H9 (cell line): ENCODE measurements around the gene PEX14. TPM values are rescaled to one million over a fixed set of nuclear protein-coding genes. Genes with fewer than 3 reads are reported as not detected.

Experiments
- DNase-seq: peaks from one replicate; pipeline ENCODE4 v3.0.0-alpha.2; 2017
- H2AFZ ChIP-seq: one replicate; pipeline ENCODE4 v1.6.1; 2013; ENCODE audit warnings: mild to moderate bottlenecking, low read length, control low read depth, moderate library complexity
- H2AK5ac ChIP-seq: 2 replicates; pipeline ENCODE4 v1.6.1; 2013; ENCODE audit warnings: low read length, control low read depth, mixed read lengths; ENCODE audit not compliant: insufficient read length
- H2BK120ac ChIP-seq: one replicate; pipeline ENCODE4 v1.6.1; 2013; ENCODE audit warnings: low read depth, mild to moderate bottlenecking, low read length, control low read depth, inconsistent platforms; ENCODE audit not compliant: poor library complexity, severe bottlenecking
- H2BK12ac ChIP-seq: 2 replicates; pipeline ENCODE4 v1.6.1; 2013; ENCODE audit warnings: low read length, control low read depth, mixed read lengths, low read depth; ENCODE audit not compliant: insufficient read length
- H2BK15ac ChIP-seq: 2 replicates; pipeline ENCODE4 v1.6.1; 2013; ENCODE audit warnings: low read depth, low read length, control low read depth
- H2BK20ac ChIP-seq: one replicate; pipeline ENCODE4 v1.6.1; 2013; ENCODE audit warnings: low read depth, mild to moderate bottlenecking, low read length, control low read depth, inconsistent platforms; ENCODE audit not compliant: poor library complexity, severe bottlenecking
- H2BK5ac ChIP-seq: 2 replicates; pipeline ENCODE4 v1.6.1; 2013; ENCODE audit warnings: low read length, control low read depth, mixed read lengths; ENCODE audit not compliant: insufficient read length
- H3K14ac ChIP-seq: 2 replicates; pipeline ENCODE4 v1.6.1; 2013; ENCODE audit warnings: low read length, control low read depth; ENCODE audit not compliant: insufficient read depth
- H3K18ac ChIP-seq: 2 replicates; pipeline ENCODE4 v1.6.1; 2013; ENCODE audit warnings: low read depth, mild to moderate bottlenecking, mixed read lengths, low read length, control low read depth; ENCODE audit not compliant: insufficient read length
- H3K23ac ChIP-seq: 2 replicates; pipeline ENCODE4 v1.6.1; 2013; ENCODE audit warnings: low read length, control low read depth, mixed read lengths, low read depth; ENCODE audit not compliant: insufficient read length
- H3K23me2 ChIP-seq: 2 replicates; pipeline ENCODE4 v1.6.1; 2013; ENCODE audit warnings: low read depth, mild to moderate bottlenecking, mixed read lengths, low read length, control low read depth; ENCODE audit not compliant: insufficient read length, poor library complexity, severe bottlenecking
- H3K27ac ChIP-seq: 2 replicates; pipeline ENCODE4 v1.5.1; 2013; ENCODE audit warnings: low read length, control low read depth, mixed read lengths, low read depth; ENCODE audit not compliant: insufficient read length
- H3K27me3 ChIP-seq: 2 replicates; pipeline ENCODE4 v1.6.1; 2013; ENCODE audit warnings: low read length, control low read depth, inconsistent platforms; ENCODE audit not compliant: insufficient read depth
- H3K4ac ChIP-seq: 2 replicates; pipeline ENCODE4 v1.6.1; 2013; ENCODE audit warnings: low read depth, mild to moderate bottlenecking, control low read depth, inconsistent platforms, low read length, moderate library complexity
- H3K4me1 ChIP-seq: 2 replicates; pipeline ENCODE4 v1.6.1; 2013; ENCODE audit warnings: low read length, control low read depth, inconsistent platforms; ENCODE audit not compliant: insufficient read depth
- H3K4me2 ChIP-seq: 2 replicates; pipeline ENCODE4 v1.6.1; 2013; ENCODE audit warnings: low read length, control low read depth, mixed read lengths; ENCODE audit not compliant: insufficient read length, insufficient read depth
- H3K56ac ChIP-seq: 2 replicates; pipeline ENCODE4 v1.6.1; 2013; ENCODE audit warnings: low read depth, mild to moderate bottlenecking, mixed read lengths, low read length, control low read depth; ENCODE audit not compliant: insufficient read length
- H3K79me1 ChIP-seq: 2 replicates; pipeline ENCODE4 v1.6.1; 2013; ENCODE audit warnings: low read depth, mild to moderate bottlenecking, moderate library complexity, low read length, control low read depth, inconsistent platforms; ENCODE audit not compliant: insufficient read depth, poor library complexity, severe bottlenecking
- H3K79me2 ChIP-seq: 2 replicates; pipeline ENCODE4 v1.6.1; 2013; ENCODE audit warnings: low read length, control low read depth, inconsistent platforms; ENCODE audit not compliant: insufficient read depth
- H3K9ac ChIP-seq: 2 replicates; pipeline ENCODE4 v1.6.1; 2013; ENCODE audit warnings: low read length, control low read depth, mixed read lengths; ENCODE audit not compliant: insufficient read length; ENCODE audit errors: extremely low read depth
- H3K9me3 ChIP-seq: one replicate; pipeline ENCODE4 v1.6.1; 2013; ENCODE audit warnings: low read depth, low read length, inconsistent platforms; ENCODE audit not compliant: control insufficient read depth
- H3T11ph ChIP-seq: one replicate; pipeline ENCODE4 v1.6.1; 2013; ENCODE audit warnings: mild to moderate bottlenecking, low read length, control low read depth, inconsistent platforms
- H4K20me1 ChIP-seq: one replicate; pipeline ENCODE4 v1.6.1; 2013; ENCODE audit not compliant: control insufficient read depth, insufficient read length, insufficient read depth
- H4K5ac ChIP-seq: 2 replicates; pipeline ENCODE4 v1.6.1; 2013; ENCODE audit warnings: low read depth, mild to moderate bottlenecking, mixed read lengths, low read length, control low read depth; ENCODE audit not compliant: insufficient read length
- H4K8ac ChIP-seq: replicated peaks from 2 replicates; pipeline ENCODE4 v1.6.1; 2013; ENCODE audit warnings: low read length, control low read depth, mixed read lengths, low read depth; ENCODE audit not compliant: insufficient read length
- H4K91ac ChIP-seq: 2 replicates; pipeline ENCODE4 v1.6.1; 2013; ENCODE audit warnings: low read depth, mild to moderate bottlenecking, moderate library complexity, mixed read lengths, low read length, control low read depth; ENCODE audit not compliant: insufficient read length
- H3K27ac Mint-ChIP-seq, 3 experiments: 2 replicates in 2 of 3; 3 replicates in 1 of 3; pipeline ENCODE4 v1.8.0; 2020 to 2021; ENCODE audit warnings: mixed read lengths in 3 of 3, mild to moderate bottlenecking in 1 of 3, moderate library complexity in 1 of 3
- H3K27me3 Mint-ChIP-seq: 2 replicates; pipeline ENCODE4 v1.8.0; 2021; ENCODE audit warnings: low read depth, mild to moderate bottlenecking, moderate library complexity, mixed read lengths
- H3K36me3 Mint-ChIP-seq, 3 experiments: 2 replicates in 2 of 3; 3 replicates in 1 of 3; pipeline ENCODE4 v1.8.0; 2020 to 2021; ENCODE audit warnings: low read depth in 3 of 3, mixed read lengths in 3 of 3; ENCODE audit not compliant: insufficient read depth in 1 of 3
- H3K4me1 Mint-ChIP-seq, 2 experiments: 2 replicates each; pipeline ENCODE4 v1.8.0; 2020; ENCODE audit warnings: mixed read lengths in 2 of 2
- H3K4me3 Mint-ChIP-seq, 2 experiments: 2 replicates in 1 of 2; 3 replicates in 1 of 2; pipeline ENCODE4 v1.8.0; 2020 to 2021; ENCODE audit warnings: mild to moderate bottlenecking in 2 of 2, mixed read lengths in 2 of 2, moderate library complexity in 1 of 2
- H3K9me3 Mint-ChIP-seq, 2 experiments: 2 replicates in 1 of 2; 3 replicates in 1 of 2; pipeline ENCODE4 v1.8.0; 2020; ENCODE audit warnings: mild to moderate bottlenecking in 2 of 2, mixed read lengths in 2 of 2, moderate library complexity in 1 of 2
- WGBS: extraction: QIAGEN DNeasy Blood & Tissue Kit; methylation state at CpG from one replicate; pipeline ENCODE4 v1.1.7; 2013; ENCODE audit warnings: missing lambda C conversion rate, low lambda C conversion rate, mixed read lengths; ENCODE audit not compliant: insufficient read length; ENCODE audit errors: extremely low coverage; 5-methylcytosine and 5-hydroxymethylcytosine counted together
- total RNA-seq: library from RNA; stranded (reverse); gene quantifications from 2 replicates; pipeline ENCODE4 v1.2.1, GENCODE V29; 2021
- TF ChIP-seq, protein P1 (sequence below): fragments of 200-600 bp; sonication (generic); conservative IDR thresholded peaks from 3 replicates; pipeline ENCODE4 v1.8.0; 2021; ENCODE audit warnings: antibody characterized with exemption, mild to moderate bottlenecking

The PEX14 gene
- total RNA-seq, 1 experiment from 2014 or later, result 23.9 TPM

DNA sequence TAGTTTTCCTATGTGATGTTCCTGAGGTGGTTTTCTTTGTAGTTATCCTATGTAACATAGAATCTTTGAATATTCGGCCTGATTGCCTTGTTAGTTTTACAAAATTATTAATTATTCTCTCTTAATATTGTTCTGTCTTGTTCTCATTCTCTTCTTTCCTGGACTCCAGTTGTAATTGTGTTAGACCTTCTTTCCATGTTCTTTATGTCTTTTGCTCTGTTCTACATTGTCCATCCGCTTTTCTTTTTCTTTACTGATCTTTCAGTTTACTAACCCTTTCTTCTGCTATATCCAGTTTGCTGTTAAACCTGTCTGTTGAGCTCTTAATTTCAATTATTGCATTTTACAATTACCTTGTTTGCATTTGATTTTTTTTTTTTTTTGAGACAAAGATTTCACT is 89.3 kb downstream of the PEX14 start:
- Histone ChIP-seq H3K4me1 (no peaks in the 10 kb centered on the region; the same call in 1 of the 2 replicates), H3K4ac (no peak overlapping the region), H3K9ac (no peak overlapping the region), H2BK5ac (no peak overlapping the region), H3K27me3 (no peaks in the 10 kb centered on the region), H4K20me1 (no peaks in the 10 kb centered on the region), H2AFZ (no peak overlapping the region), H4K8ac (no peak overlapping the region), H3K4me2 (no peak overlapping the region), H3K79me2 (no peaks in the 10 kb centered on the region), H3K23me2 (no peaks in the 10 kb centered on the region), H3K18ac (no peak overlapping the region), H3K9me3 (no peaks in the 10 kb centered on the region), H4K91ac (no peak overlapping the region), H3K14ac (no peak overlapping the region), H2AK5ac (no peak overlapping the region), H3K56ac (no peak overlapping the region), H2BK120ac (no peak overlapping the region), H2BK12ac (no peak overlapping the region), H2BK20ac (no peak overlapping the region), H4K5ac (no peak overlapping the region), H3K27ac (no peak overlapping the region), H2BK15ac (no peak overlapping the region), H3T11ph (no peak overlapping the region), H3K79me1 (no peaks in the 10 kb centered on the region), H3K23ac (no peak overlapping the region)
- Mint-ChIP-seq H3K9me3 (peaks cover 10 to 13% of the 10 kb centered on the region in 2 experiments), H3K27me3 (no peaks in the 10 kb centered on the region), H3K27ac (no peak overlapping the region), H3K4me1 (peaks cover 8 to 15% of the 10 kb centered on the region in 2 experiments), H3K36me3 (peaks cover 7 to 17% (median 12%) of the 10 kb centered on the region in 3 experiments), H3K4me3 (no peak overlapping the region)
- TF ChIP-seq, protein P1, sequence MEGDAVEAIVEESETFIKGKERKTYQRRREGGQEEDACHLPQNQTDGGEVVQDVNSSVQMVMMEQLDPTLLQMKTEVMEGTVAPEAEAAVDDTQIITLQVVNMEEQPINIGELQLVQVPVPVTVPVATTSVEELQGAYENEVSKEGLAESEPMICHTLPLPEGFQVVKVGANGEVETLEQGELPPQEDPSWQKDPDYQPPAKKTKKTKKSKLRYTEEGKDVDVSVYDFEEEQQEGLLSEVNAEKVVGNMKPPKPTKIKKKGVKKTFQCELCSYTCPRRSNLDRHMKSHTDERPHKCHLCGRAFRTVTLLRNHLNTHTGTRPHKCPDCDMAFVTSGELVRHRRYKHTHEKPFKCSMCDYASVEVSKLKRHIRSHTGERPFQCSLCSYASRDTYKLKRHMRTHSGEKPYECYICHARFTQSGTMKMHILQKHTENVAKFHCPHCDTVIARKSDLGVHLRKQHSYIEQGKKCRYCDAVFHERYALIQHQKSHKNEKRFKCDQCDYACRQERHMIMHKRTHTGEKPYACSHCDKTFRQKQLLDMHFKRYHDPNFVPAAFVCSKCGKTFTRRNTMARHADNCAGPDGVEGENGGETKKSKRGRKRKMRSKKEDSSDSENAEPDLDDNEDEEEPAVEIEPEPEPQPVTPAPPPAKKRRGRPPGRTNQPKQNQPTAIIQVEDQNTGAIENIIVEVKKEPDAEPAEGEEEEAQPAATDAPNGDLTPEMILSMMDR, result no peak
- DNase-seq, result no peak
- WGBS, result no CpG with 5 or more reads among the region's 2 CpGs
